ENCODE measurements around the gene GSK3A.

GSK3A gene

DNA sequence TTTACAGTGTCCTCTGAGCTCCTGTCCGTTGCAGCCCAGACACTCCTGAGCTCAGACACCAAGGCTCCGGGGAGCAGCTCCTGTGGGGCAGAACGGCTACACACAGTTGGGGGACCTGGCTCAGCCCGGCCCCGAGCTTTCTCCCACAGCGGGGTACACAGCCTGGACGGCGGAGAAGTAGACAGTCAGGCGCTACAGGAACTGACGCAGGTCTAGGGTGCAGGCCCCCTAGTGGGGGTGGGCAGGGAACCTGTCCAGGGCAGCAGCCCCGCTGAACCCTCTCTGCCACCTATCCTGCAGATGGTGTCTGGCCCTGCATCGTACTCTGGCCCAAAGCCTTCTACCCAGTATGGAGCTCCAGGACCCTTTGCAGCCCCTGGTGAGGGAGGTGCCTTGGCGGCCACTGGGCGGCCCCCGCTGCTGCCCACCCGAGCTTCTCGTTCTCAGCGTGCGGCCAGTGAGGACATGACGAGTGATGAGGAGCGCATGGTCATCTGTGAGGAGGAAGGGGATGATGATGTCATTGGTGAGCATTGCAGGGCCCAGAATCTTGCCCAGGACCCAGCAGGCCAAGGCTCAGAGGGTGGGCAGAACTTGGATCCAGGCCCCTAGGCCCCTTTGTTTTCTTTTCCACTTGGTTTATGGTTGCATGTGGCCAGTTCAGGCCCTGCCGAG, 46.6 kb upstream of the GSK3A start:
- no peak for DNase-seq
- Mint-ChIP-seq H3K36me3 (ENCODE audit: low read depth) (peaks cover 27% of the 10 kb centered on the region), H3K27me3 (ENCODE audit: low read depth, poor library complexity) (peaks cover 4% of the 10 kb centered on the region), H3K4me3 (no peak overlapping the region), H3K27ac (no peak overlapping the region), H3K9me3 (no peaks in the 10 kb centered on the region), H3K4me1 (peaks cover 49% of the 10 kb centered on the region)
- TF ChIP-seq, protein P1, sequence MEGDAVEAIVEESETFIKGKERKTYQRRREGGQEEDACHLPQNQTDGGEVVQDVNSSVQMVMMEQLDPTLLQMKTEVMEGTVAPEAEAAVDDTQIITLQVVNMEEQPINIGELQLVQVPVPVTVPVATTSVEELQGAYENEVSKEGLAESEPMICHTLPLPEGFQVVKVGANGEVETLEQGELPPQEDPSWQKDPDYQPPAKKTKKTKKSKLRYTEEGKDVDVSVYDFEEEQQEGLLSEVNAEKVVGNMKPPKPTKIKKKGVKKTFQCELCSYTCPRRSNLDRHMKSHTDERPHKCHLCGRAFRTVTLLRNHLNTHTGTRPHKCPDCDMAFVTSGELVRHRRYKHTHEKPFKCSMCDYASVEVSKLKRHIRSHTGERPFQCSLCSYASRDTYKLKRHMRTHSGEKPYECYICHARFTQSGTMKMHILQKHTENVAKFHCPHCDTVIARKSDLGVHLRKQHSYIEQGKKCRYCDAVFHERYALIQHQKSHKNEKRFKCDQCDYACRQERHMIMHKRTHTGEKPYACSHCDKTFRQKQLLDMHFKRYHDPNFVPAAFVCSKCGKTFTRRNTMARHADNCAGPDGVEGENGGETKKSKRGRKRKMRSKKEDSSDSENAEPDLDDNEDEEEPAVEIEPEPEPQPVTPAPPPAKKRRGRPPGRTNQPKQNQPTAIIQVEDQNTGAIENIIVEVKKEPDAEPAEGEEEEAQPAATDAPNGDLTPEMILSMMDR (IDR thresholded peaks at IDR 0.05): no peak

DNA sequence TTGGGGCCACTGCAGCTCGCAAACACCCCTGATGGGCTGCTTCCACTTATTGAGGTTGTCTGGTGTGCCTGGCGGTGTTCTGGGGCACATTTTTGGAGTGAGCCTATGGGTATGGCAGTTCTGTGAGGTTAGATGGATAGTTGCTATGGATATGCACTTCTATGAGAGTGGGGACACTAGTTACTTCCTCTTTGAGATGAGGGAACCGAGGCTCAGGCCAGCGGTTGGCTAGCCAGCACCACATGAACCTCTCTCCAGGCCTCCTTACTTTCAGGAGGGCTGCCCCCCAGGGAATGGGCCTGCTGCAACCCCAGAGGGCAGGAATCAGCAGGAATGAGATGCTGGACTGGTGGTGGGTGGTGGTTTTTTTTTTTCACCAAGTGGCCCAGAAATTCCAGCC, 46.0 kb upstream of the GSK3A start:
- TF ChIP-seq, protein P1 (IDR thresholded peaks at IDR 0.05): no peak
- H3K36me3 Mint-ChIP-seq (ENCODE audit: low read depth): peaks cover 25% of the 10 kb centered on the region
- H3K4me1 Mint-ChIP-seq: peaks cover 46% of the 10 kb centered on the region
- no peaks in the 10 kb centered on the region for H3K9me3 Mint-ChIP-seq
- DNase-seq: no peak
- peaks cover 4% of the 10 kb centered on the region for H3K27me3 Mint-ChIP-seq (ENCODE audit: low read depth, poor library complexity)
- peak overlapping the region; percentile 45 for H3K27ac Mint-ChIP-seq
- H3K4me3 Mint-ChIP-seq: no peak overlapping the region

DNA sequence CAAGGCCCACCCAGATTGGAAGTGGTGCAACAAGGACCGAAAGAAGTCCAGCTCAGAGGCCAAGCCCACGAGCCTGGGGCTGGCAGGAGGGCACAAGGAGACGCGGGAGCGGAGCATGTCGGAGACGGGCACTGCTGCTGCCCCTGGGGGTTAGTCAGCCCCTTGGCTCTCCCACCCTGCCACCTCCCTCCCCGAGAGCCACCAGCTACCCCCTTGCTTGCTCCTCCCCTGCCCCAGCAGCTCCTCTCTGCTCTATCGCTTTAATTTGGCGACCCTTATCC, 45.4 kb upstream of the GSK3A start:
- Mint-ChIP-seq H3K27me3 (ENCODE audit: low read depth, poor library complexity) (peaks cover 4% of the 10 kb centered on the region), H3K27ac (no peak overlapping the region), H3K4me1 (peaks cover 41% of the 10 kb centered on the region), H3K4me3 (no peak overlapping the region), H3K9me3 (no peaks in the 10 kb centered on the region), H3K36me3 (ENCODE audit: low read depth) (peaks cover 21% of the 10 kb centered on the region)
- DNase-seq: no peak
- TF ChIP-seq, protein P1 (IDR thresholded peaks at IDR 0.05): no peak

DNA sequence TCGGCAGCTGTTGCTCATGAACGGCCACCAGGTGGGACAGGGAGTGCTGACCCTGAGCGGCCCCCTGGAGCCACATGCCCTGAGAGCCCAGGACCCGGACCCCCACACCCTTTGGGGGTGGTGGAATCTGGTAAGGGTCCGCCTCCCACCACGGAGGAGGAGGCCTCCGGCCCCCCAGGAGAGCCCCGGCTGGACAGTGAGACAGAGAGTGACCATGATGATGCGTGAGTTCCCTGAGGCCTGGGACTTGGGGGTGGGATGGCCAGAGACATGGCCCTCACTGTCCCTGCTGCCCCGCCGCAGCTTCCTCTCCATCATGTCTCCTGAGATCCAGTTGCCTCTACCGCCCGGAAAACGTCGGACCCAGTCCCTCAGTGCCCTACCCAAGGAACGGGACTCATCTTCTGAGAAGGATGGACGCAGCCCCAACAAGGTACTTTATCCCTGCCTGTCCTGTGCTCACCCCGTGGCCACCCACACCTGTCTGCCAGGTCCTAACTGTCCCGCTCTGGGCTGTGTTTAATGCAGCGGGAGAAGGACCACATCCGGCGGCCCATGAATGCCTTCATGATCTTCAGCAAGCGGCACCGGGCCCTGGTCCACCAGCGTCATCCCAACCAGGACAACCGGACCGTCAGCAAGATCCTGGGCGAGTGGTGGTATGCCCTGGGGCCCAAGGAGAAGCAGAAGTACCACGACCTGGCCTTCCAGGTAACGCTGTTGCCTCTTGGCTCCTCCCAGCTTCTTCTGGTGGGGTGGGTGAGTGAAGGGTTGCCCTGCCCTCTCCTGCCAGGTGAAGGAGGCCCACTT, 44.8 kb upstream of the GSK3A start:
- Mint-ChIP-seq H3K4me1 (peaks cover 41% of the 10 kb centered on the region), H3K4me3 (peak overlapping the region; percentile 66), H3K36me3 (ENCODE audit: low read depth) (peaks cover 21% of the 10 kb centered on the region), H3K27me3 (ENCODE audit: low read depth, poor library complexity) (peaks cover 4% of the 10 kb centered on the region), H3K9me3 (no peaks in the 10 kb centered on the region), H3K27ac (no peak overlapping the region)
- no peak for DNase-seq
- TF ChIP-seq, protein P1 (IDR thresholded peaks at IDR 0.05): no peak

DNA sequence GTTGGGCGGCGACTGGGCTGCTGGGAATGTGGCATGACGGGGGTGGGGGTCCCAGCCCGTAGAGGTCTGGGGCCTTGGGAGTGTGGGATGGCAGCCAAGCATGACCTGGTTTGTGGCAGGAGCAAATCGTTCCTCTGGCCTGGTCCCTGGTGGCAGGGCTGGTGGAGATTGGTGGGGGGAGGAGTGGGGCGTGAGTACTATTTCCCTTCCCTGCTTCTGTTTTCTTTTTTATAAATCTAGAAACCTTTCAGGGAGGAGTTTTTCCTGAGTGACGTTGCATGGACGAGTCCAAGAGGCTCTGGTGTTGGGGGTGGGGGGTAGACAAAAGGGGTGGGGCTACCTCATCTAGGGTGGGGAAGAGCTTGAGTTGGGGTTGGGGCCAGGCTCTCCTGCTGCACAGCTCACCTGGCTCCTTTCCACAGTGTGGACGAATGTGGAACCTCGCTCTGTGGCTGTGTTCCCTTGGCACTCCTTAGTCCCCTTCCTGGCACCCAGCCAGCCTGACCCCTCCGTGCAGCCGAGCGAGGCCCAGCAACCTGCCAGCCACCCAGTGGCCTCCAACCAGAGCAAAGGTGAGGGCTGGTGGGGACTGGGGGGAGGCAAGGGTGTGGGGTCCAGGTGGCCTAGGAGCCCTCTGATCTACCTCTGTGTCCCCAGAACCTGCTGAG, 44.1 kb upstream of the GSK3A start:
- peak overlapping the region; percentile 98 for H3K27ac Mint-ChIP-seq
- peak overlapping the region; percentile 97 for H3K4me3 Mint-ChIP-seq

More for the DNA sequence above, 44.1 kb upstream of the GSK3A start:
- TF ChIP-seq, protein P1 (IDR thresholded peaks at IDR 0.05): no peak
- peaks cover 16% of the 10 kb centered on the region for H3K36me3 Mint-ChIP-seq (ENCODE audit: low read depth)
- no peak for DNase-seq
- H3K27me3 Mint-ChIP-seq (ENCODE audit: low read depth, poor library complexity): peaks cover under 1% of the 10 kb centered on the region
- peaks cover 36% of the 10 kb centered on the region for H3K4me1 Mint-ChIP-seq
- H3K9me3 Mint-ChIP-seq: no peaks in the 10 kb centered on the region
